Fibroblast of lung (primary cell): ENCODE results near the gene HS3ST1. TPM values are rescaled to one million over a fixed set of nuclear protein-coding genes. Genes with fewer than 3 reads are reported as not detected.

ENCODE experiments used
- DNase-seq, 2 donors: peaks; one replicate each; pipeline versions ENCODE4 v3.0.0 to v3.0.0-alpha.2; 2010; ENCODE audit warnings: low read depth in 2 of 2
- H2AFZ ChIP-seq: 2 replicates; pipeline ENCODE4 v1.5.1; 2012; ENCODE audit warnings: low read length, control low read depth, inconsistent platforms
- H3K27ac ChIP-seq: 2 replicates; pipeline ENCODE4 v1.5.1; 2011; ENCODE audit warnings: low read length, control low read depth; ENCODE audit not compliant: insufficient read depth
- H3K27me3 ChIP-seq: 2 replicates; pipeline ENCODE4 v1.5.1; 2011; ENCODE audit warnings: mild to moderate bottlenecking, low read length; ENCODE audit not compliant: control insufficient read depth, insufficient read depth
- H3K36me3 ChIP-seq: 2 replicates; pipeline ENCODE4 v1.5.1; 2011; ENCODE audit warnings: low read length; ENCODE audit not compliant: control insufficient read depth, insufficient read depth
- H3K4me1 ChIP-seq: 2 replicates; pipeline ENCODE4 v1.5.1; 2011; ENCODE audit warnings: low read length; ENCODE audit not compliant: control insufficient read depth, insufficient read depth; ENCODE audit errors: extremely low read depth
- H3K4me2 ChIP-seq: 2 replicates; pipeline ENCODE4 v1.5.1; 2011; ENCODE audit warnings: low read length, control low read depth; ENCODE audit not compliant: insufficient read depth; ENCODE audit errors: extremely low read depth
- H3K4me3 ChIP-seq, 4 experiments: fragments of 200-600 bp in 1 of 4; sonication (generic) in 1 of 4; replicated peaks in 1 of 4; 2 replicates each; pipeline ENCODE4 v1.5.1; 2011 to 2016; ENCODE audit warnings: low read length in 4 of 4, low read depth in 3 of 4, mild to moderate bottlenecking in 3 of 4, control low read depth in 2 of 4, inconsistent platforms in 1 of 4, mixed read lengths in 1 of 4; ENCODE audit not compliant: insufficient read depth in 1 of 4; ENCODE audit errors: control extremely low read depth in 1 of 4
- H3K79me2 ChIP-seq: 2 replicates; pipeline ENCODE4 v1.5.1; 2012; ENCODE audit warnings: mild to moderate bottlenecking, low read length, inconsistent platforms; ENCODE audit not compliant: control insufficient read depth, insufficient read depth
- H3K9ac ChIP-seq: 2 replicates; pipeline ENCODE4 v1.5.1; 2011; ENCODE audit warnings: mild to moderate bottlenecking, low read length, control low read depth; ENCODE audit not compliant: insufficient read depth
- H3K9me3 ChIP-seq: 2 replicates; pipeline ENCODE4 v1.5.1; 2012; ENCODE audit warnings: low read depth, low read length; ENCODE audit not compliant: control insufficient read depth, insufficient read depth
- H4K20me1 ChIP-seq: 2 replicates; pipeline ENCODE4 v1.5.1; 2011; ENCODE audit warnings: low read length; ENCODE audit not compliant: control insufficient read depth, insufficient read depth; ENCODE audit errors: extremely low read depth
- EZH2 ChIP-seq: IDR thresholded peaks from 2 replicates; pipeline ENCODE4 v1.5.1; 2012; ENCODE audit warnings: low read length, control low read depth, mild to moderate bottlenecking; ENCODE audit errors: missing control alignments
- polyA plus RNA-seq, 2 donors: library from polyadenylated mRNA; depleted of rRNA in 1 of 2; stranded (reverse) in 1 of 2; unstranded in 1 of 2; fragments of >200 nt; gene quantifications; 2 replicates each; pipeline ENCODE4 v1.2.1, GENCODE V29; 2011 to 2012; ENCODE audit warnings: missing spikeins in 1 of 2
- total RNA-seq: library from RNA; depleted of rRNA; stranded (reverse); fragments of >200 nt; gene quantifications from 2 replicates; pipeline ENCODE4 v1.2.1, GENCODE V29; 2014
- TF ChIP-seq, protein P1 (sequence below), 2 donors: IDR thresholded peaks in 1 of 2; conservative IDR thresholded peaks in 1 of 2; 1 replicate in 1 of 2; 2 replicates in 1 of 2; pipeline ENCODE4 v1.5.1; 2011 to 2012; ENCODE audit warnings: low read length in 2 of 2, control low read depth in 1 of 2, inconsistent platforms in 1 of 2, low read depth in 1 of 2, mild to moderate bottlenecking in 1 of 2

Gene HS3ST1
- total and polyA plus RNA-seq, 2 donors (not counting 1 experiment from before 2014, with no cell fraction given) = 0.01 TPM; not detected in 1

DNA sequence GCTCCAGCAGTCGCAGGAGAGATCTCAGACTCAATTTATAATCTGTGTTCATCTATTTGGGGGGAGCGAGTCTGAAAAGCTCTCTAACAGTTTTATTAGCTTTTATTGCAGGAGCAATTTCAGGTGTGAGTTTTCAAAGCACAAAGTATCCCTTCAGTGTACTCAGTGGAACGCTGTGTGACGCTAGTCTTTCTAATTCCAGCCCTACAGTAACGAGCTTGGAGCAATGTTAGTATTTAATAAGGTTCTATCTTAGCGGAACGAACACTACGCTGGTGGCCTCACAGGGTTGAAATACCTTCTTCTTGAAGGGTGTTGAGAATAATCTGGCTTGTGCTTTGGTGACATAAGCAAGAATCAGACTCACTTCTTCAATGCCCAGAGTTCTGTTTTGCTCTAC lies 8.4 kb downstream of the HS3ST1 start:
- Histone ChIP-seq H4K20me1 (no peaks in the 10 kb centered on the region), H3K4me2 (no peak overlapping the region), H3K27me3 (no peaks in the 10 kb centered on the region), H2AFZ (no peak overlapping the region), H3K4me1 (no peaks in the 10 kb centered on the region), H3K27ac (no peak overlapping the region), H3K9ac (no peak overlapping the region), H3K36me3 (no peaks in the 10 kb centered on the region), H3K9me3 (no peaks in the 10 kb centered on the region), H3K79me2 (no peaks in the 10 kb centered on the region), H3K4me3 (no peak overlapping the region)
- TF ChIP-seq, protein P1, sequence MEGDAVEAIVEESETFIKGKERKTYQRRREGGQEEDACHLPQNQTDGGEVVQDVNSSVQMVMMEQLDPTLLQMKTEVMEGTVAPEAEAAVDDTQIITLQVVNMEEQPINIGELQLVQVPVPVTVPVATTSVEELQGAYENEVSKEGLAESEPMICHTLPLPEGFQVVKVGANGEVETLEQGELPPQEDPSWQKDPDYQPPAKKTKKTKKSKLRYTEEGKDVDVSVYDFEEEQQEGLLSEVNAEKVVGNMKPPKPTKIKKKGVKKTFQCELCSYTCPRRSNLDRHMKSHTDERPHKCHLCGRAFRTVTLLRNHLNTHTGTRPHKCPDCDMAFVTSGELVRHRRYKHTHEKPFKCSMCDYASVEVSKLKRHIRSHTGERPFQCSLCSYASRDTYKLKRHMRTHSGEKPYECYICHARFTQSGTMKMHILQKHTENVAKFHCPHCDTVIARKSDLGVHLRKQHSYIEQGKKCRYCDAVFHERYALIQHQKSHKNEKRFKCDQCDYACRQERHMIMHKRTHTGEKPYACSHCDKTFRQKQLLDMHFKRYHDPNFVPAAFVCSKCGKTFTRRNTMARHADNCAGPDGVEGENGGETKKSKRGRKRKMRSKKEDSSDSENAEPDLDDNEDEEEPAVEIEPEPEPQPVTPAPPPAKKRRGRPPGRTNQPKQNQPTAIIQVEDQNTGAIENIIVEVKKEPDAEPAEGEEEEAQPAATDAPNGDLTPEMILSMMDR (conservative IDR thresholded peaks at IDR 0.05 in 1 of 2, IDR thresholded peaks at IDR 0.05 in 1 of 2; ENCODE audit: low read depth in 1 of 2, low read length in 2 of 2) = no peak
- no peak for TF ChIP-seq EZH2
- no peak for DNase-seq

DNA sequence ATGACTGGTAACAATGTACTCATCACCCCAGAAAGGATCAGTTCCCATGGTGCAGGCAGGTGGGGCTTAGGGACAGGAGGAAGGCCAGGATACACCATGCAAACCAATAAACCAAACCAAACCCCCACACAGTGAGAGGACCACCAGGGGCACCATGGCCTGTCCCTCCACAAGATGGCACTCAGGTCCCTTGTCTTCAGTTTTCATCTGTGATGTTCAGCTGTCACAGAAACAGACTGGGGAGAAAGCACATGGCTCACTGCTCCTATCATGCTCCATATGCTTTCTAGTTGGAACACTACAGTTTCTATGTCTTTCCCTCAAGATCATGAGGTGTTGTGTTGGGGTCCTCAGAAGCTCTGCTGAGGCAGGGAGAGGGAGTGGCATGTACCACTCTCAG lies 10.1 kb downstream of the HS3ST1 start:
- no peaks in the 10 kb centered on the region for H3K27me3 ChIP-seq
- no peak overlapping the region for H3K4me2 ChIP-seq
- TF ChIP-seq, protein P1 (conservative IDR thresholded peaks at IDR 0.05 in 1 of 2, IDR thresholded peaks at IDR 0.05 in 1 of 2; ENCODE audit: low read depth in 1 of 2, low read length in 2 of 2) = peak in 1 of 2 donors; percentile 16
- TF ChIP-seq EZH2 = no peak
- no peak overlapping the region for H3K9ac ChIP-seq
- no peaks in the 10 kb centered on the region for H3K36me3 ChIP-seq
- no peaks in the 10 kb centered on the region for H3K79me2 ChIP-seq
- no peak overlapping the region for H3K27ac ChIP-seq
- H3K9me3 ChIP-seq = no peaks in the 10 kb centered on the region
- no peak overlapping the region for H3K4me3 ChIP-seq
- H4K20me1 ChIP-seq = no peaks in the 10 kb centered on the region
- peak in 1 of 2 donors; percentile 6 for DNase-seq
- no peaks in the 10 kb centered on the region for H3K4me1 ChIP-seq
- no peak overlapping the region for H2AFZ ChIP-seq

DNA sequence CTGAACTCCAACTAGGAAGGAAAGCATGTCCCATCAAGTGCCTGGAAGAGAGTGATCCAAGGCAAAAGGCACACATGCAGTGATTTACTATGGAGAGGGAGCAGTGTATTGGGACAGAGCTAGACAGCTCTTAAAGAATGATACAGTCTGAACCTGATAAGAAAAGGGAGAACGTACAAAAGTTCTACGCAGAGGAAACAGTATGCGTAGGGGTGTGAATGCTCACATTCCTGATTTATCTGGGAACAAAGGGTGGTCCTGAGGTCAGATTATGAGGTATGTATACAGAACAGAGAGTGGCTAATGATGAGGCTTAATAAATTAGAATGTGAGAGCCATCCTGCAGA lies 12.0 kb downstream of the HS3ST1 start:
- no peak overlapping the region for H3K9ac ChIP-seq
- no peaks in the 10 kb centered on the region for H3K36me3 ChIP-seq
- no peak overlapping the region for H3K4me2 ChIP-seq
- no peak for DNase-seq
- H3K27me3 ChIP-seq = no peaks in the 10 kb centered on the region
- H4K20me1 ChIP-seq = no peaks in the 10 kb centered on the region
- H3K4me1 ChIP-seq = no peaks in the 10 kb centered on the region
- no peaks in the 10 kb centered on the region for H3K9me3 ChIP-seq
- H2AFZ ChIP-seq = no peak overlapping the region
- H3K4me3 ChIP-seq = no peak overlapping the region
- TF ChIP-seq, protein P1 (conservative IDR thresholded peaks at IDR 0.05 in 1 of 2, IDR thresholded peaks at IDR 0.05 in 1 of 2; ENCODE audit: low read depth in 1 of 2, low read length in 2 of 2) = no peak
- no peak for TF ChIP-seq EZH2
- no peaks in the 10 kb centered on the region for H3K79me2 ChIP-seq
- no peak overlapping the region for H3K27ac ChIP-seq
